HepG2 (cell line): Measurements from ENCODE around the gene ARTN. TPM values are rescaled to one million over a fixed set of nuclear protein-coding genes. Genes with fewer than 3 reads are reported as not detected.

Experiments used
- ATAC-seq: fragments of 200-7000 bp; cut with Tn5 transposase; 3 replicates; pipeline ENCODE4 v1.9.1; 2020; ENCODE audit warnings: mild to moderate bottlenecking, moderate library complexity
- BruUV-seq: library from RNA; stranded (reverse); fragments of 400-500 nt; replicated peaks from 2 replicates; lab custom pipeline; 2021; lab: Mats Ljungman, UMichigan
- CTCF ChIA-PET: fragments of 300-600 bp; formaldehyde crosslinking; extraction: SDS; loops from one replicate; lab custom pipeline; 2021; ENCODE audit warnings: low total read pairs, inconsistent platforms, low intra/inter-chr PET ratio; lab: Yijun Ruan, JAX
- POLR2A ChIA-PET: fragments of 350-600 bp; sonication (Branson Sonifier 250); formaldehyde crosslinking; loops from one replicate; lab custom pipeline; 2020; ENCODE audit warnings: antibody characterized with exemption, inconsistent platforms; lab: Yijun Ruan, JAX
- DNase-seq: peaks from one replicate; pipeline ENCODE4 v3.0.0-alpha.2; 2015; ENCODE audit warnings: low spot score
- FAIRE-seq: peaks from 3 replicates; lab custom pipeline; 2011; peaks lifted over from hg19 to GRCh38; lab: Jason Lieb, UNC
- H2AFZ ChIP-seq: one replicate; pipeline ENCODE4 v1.6.1; 2011; ENCODE audit warnings: low read length, inconsistent platforms
- H3K27ac ChIP-seq: fragments of 300-600 bp; 3 replicates; pipeline ENCODE4 v1.8.0; 2011; ENCODE audit warnings: mixed run types, mild to moderate bottlenecking, mixed read lengths, low read length, inconsistent platforms; ENCODE audit not compliant: insufficient read depth; ENCODE audit errors: extremely low read length
- H3K27me3 ChIP-seq, 2 experiments: fragments of 200-600 bp in 1 of 2; 2 replicates in 1 of 2; 3 replicates in 1 of 2; pipeline versions ENCODE4 v1.6.0 to v1.8.0; 2011; ENCODE audit warnings: low read length in 2 of 2, mild to moderate bottlenecking in 2 of 2, moderate library complexity in 2 of 2, inconsistent platforms in 1 of 2; ENCODE audit not compliant: insufficient read depth in 2 of 2, control insufficient read depth in 1 of 2
- H3K36me3 ChIP-seq, 2 experiments: fragments of 200-600 bp in 1 of 2; replicated peaks in 1 of 2; 2 replicates in 1 of 2; 3 replicates in 1 of 2; pipeline versions ENCODE4 v1.5.1 to v1.8.0; 2011; ENCODE audit warnings: low read length in 2 of 2, inconsistent platforms in 1 of 2; ENCODE audit not compliant: insufficient read depth in 2 of 2, control insufficient read depth in 1 of 2
- H3K4me1 ChIP-seq: 2 replicates; pipeline ENCODE4 v1.5.1; 2012; ENCODE audit warnings: low read length, inconsistent platforms; ENCODE audit not compliant: insufficient read depth
- H3K4me2 ChIP-seq: 2 replicates; pipeline ENCODE4 v1.6.0; 2011; ENCODE audit warnings: low read depth, low read length, inconsistent platforms
- H3K4me3 ChIP-seq, 3 experiments: fragments of 200-600 bp in 1 of 3; sonication (generic), shearing (Covaris generic) in 1 of 3; replicated peaks in 1 of 3; 2 replicates each; pipeline ENCODE4 v1.5.1; 2011 to 2016; ENCODE audit warnings: low read length in 3 of 3, inconsistent platforms in 2 of 3, low read depth in 2 of 3, mild to moderate bottlenecking in 2 of 3, control low read depth in 1 of 3, mixed read lengths in 1 of 3; ENCODE audit not compliant: insufficient read depth in 1 of 3
- H3K79me2 ChIP-seq: one replicate; pipeline ENCODE4 v1.6.1; 2011; ENCODE audit warnings: low read length, inconsistent platforms; ENCODE audit not compliant: insufficient read depth
- H3K9ac ChIP-seq: 2 replicates; pipeline ENCODE4 v1.6.0; 2011; ENCODE audit warnings: mild to moderate bottlenecking, low read depth, low read length, inconsistent platforms; ENCODE audit not compliant: insufficient read depth
- H3K9me3 ChIP-seq: 2 replicates; pipeline ENCODE4 v1.5.1; 2012; ENCODE audit warnings: mild to moderate bottlenecking, low read length
- H4K20me1 ChIP-seq: 2 replicates; pipeline ENCODE4 v1.6.0; 2011; ENCODE audit warnings: inconsistent platforms, mild to moderate bottlenecking, low read length, moderate library complexity; ENCODE audit not compliant: insufficient read depth
- DMAP1 ChIP-seq: IDR thresholded peaks from 2 replicates; pipeline ENCODE4 v1.6.1; 2016
- MIER3 ChIP-seq: IDR thresholded peaks from 2 replicates; pipeline ENCODE4 v1.6.1; 2016; ENCODE audit warnings: missing compliant biosample characterization, borderline replicate concordance
- MYC ChIP-seq: sonication (generic); formaldehyde crosslinking; IDR thresholded peaks from 2 replicates; pipeline ENCODE4 v1.9.0; 2021; ENCODE audit warnings: missing genetic modification reagents, borderline replicate concordance
- NRL ChIP-seq: sonication (generic); formaldehyde crosslinking; IDR thresholded peaks from 2 replicates; pipeline ENCODE4 v1.5.0; 2020; ENCODE audit warnings: missing genetic modification reagents, mild to moderate bottlenecking, moderate library complexity, borderline replicate concordance
- PATZ1 ChIP-seq: sonication (generic); formaldehyde crosslinking; IDR thresholded peaks from 2 replicates; pipeline ENCODE4 v1.4.0; 2020; ENCODE audit warnings: missing genetic modification reagents
- RELA ChIP-seq: sonication (generic); formaldehyde crosslinking; IDR thresholded peaks from 2 replicates; pipeline ENCODE4 v1.4.0; 2020; ENCODE audit warnings: missing genetic modification reagents
- TFE3 ChIP-seq: IDR thresholded peaks from 2 replicates; pipeline ENCODE4 v1.6.1; 2016
- ZNF101 ChIP-seq: sonication (generic); formaldehyde crosslinking; IDR thresholded peaks from 2 replicates; pipeline ENCODE4 v1.4.0; 2020; ENCODE audit warnings: mild to moderate bottlenecking, low read depth, missing genetic modification reagents, borderline replicate concordance
- ZNF276 ChIP-seq: sonication (generic); formaldehyde crosslinking; IDR thresholded peaks from 2 replicates; pipeline ENCODE4 v1.4.0; 2020; ENCODE audit warnings: mild to moderate bottlenecking, low read depth, missing genetic modification reagents
- ZNF33A ChIP-seq: sonication (generic); formaldehyde crosslinking; IDR thresholded peaks from 2 replicates; pipeline ENCODE4 v1.5.1; 2020; ENCODE audit warnings: missing genetic modification reagents, mild to moderate bottlenecking, moderate library complexity, borderline replicate concordance
- ZNF441 ChIP-seq: sonication (generic); formaldehyde crosslinking; IDR thresholded peaks from 2 replicates; pipeline ENCODE4 v1.7.0; 2021; ENCODE audit warnings: missing genetic modification reagents, borderline replicate concordance
- ZNF503 ChIP-seq: sonication (generic); formaldehyde crosslinking; IDR thresholded peaks from 2 replicates; pipeline ENCODE4 v1.4.0; 2020; ENCODE audit warnings: missing genetic modification reagents
- ZNF549 ChIP-seq: sonication (generic); formaldehyde crosslinking; IDR thresholded peaks from 2 replicates; pipeline ENCODE4 v1.5.0; 2020; ENCODE audit warnings: missing genetic modification reagents
- ZNF660 ChIP-seq: sonication (generic); formaldehyde crosslinking; IDR thresholded peaks from 2 replicates; pipeline ENCODE4 v1.5.1; 2020; ENCODE audit warnings: mild to moderate bottlenecking, low read depth, missing genetic modification reagents, borderline replicate concordance
- ZNF670 ChIP-seq: sonication (generic); formaldehyde crosslinking; IDR thresholded peaks from 2 replicates; pipeline ENCODE4 v1.8.0; 2022; ENCODE audit warnings: mild to moderate bottlenecking, missing genetic modification reagents, borderline replicate concordance
- ZNF790 ChIP-seq: sonication (generic); formaldehyde crosslinking; IDR thresholded peaks from 2 replicates; pipeline ENCODE4 v1.8.0; 2022; ENCODE audit warnings: missing genetic modification reagents, mild to moderate bottlenecking, borderline replicate concordance
- ZZZ3 ChIP-seq: sonication (generic); formaldehyde crosslinking; IDR thresholded peaks from 2 replicates; pipeline ENCODE4 v1.4.0; 2020; ENCODE audit warnings: missing genetic modification reagents, mild to moderate bottlenecking, borderline replicate concordance
- WGBS: methylation state at CpG from one replicate; pipeline ENCODE4 v1.1.6; 2017; ENCODE audit warnings: low lambda C conversion rate; 5-methylcytosine and 5-hydroxymethylcytosine counted together
- in situ Hi-C: cut with HindIII; loops from 2 replicates; pipeline ENCODE4 v1.10.0; 2017; ENCODE audit warnings: low pct_unique_long_range_greater_than_20kb; ENCODE audit not compliant: extremely low pct_ligation_motif_present
- intact Hi-C: fragments of 100-400 bp; cut with micrococcal nuclease; formaldehyde crosslinking; loops from one replicate; pipeline ENCODE4 v1.10.0; 2022; ENCODE audit not compliant: unreplicated experiment
- polyA plus RNA-seq, 8 experiments: library from polyadenylated mRNA; depleted of rRNA in 3 of 8; stranded (reverse) in 7 of 8; unstranded in 1 of 8; fragments of >200 nt; fragmentation: Illumina TruSeq in 4 of 8; extraction: Trizol in 4 of 8; gene quantifications; 2 replicates each; pipeline versions ENCODE4 v1.2.1 to v1.2.3, GENCODE V29; 2011 to 2016; ENCODE audit warnings: low read depth in 4 of 8, missing spikeins in 1 of 8, mixed read lengths in 1 of 8; ENCODE audit not compliant: insufficient read depth in 1 of 8
- total RNA-seq, 5 experiments: library from RNA; depleted of rRNA; stranded (reverse); fragments of >200 nt; fragmentation: Illumina TruSeq; extraction: Trizol; gene quantifications; 2 replicates each; pipeline ENCODE4 v1.2.3, GENCODE V29; 2016; ENCODE audit warnings: low read depth in 1 of 5

The ARTN gene
- total and polyA plus RNA-seq, 2 of the 13 experiments (the other 11 are each of a cell fraction or from before 2014, with no cell fraction given), result 0.11 to 0.62 TPM

GRCh38 chr1:43910343-43910742, 23.3 kb upstream of the ARTN start (continued):
- TF ChIP-seq ZNF276 (CRISPR knock-in tag), result no peak
- TF ChIP-seq MIER3 (CRISPR knock-in tag), result no peak
- TF ChIP-seq ZNF441 (CRISPR knock-in tag), result no peak
- no peak for TF ChIP-seq ZZZ3
- TF ChIP-seq PATZ1, result no peak
- no peak for TF ChIP-seq ZNF660 (CRISPR knock-in tag)
- no peak for TF ChIP-seq ZNF503

GRCh38 chr1:43912607-43913006, 21.0 kb upstream of the ARTN start:
- FAIRE-seq, result no peak
- H3K27me3 ChIP-seq, result no peaks in the 10 kb centered on the region
- 77% methylated on average over 1 of the region's 2 CpGs for WGBS
- no peak overlapping the region for H3K4me2 ChIP-seq
- no TSS peak for BruUV-seq
- no peaks in the 10 kb centered on the region for H3K4me1 ChIP-seq
- H3K4me3 ChIP-seq, result no peak overlapping the region
- TF ChIP-seq NRL (CRISPR knock-in tag) (no peak), RELA (CRISPR knock-in tag) (no peak), ZNF33A (CRISPR knock-in tag) (no peak), DMAP1 (CRISPR knock-in tag) (no peak), ZNF670 (no peak), ZNF549 (no peak), MYC (no peak), ZNF790 (CRISPR knock-in tag) (no peak), ZNF101 (no peak), TFE3 (CRISPR knock-in tag) (no peak)
- in situ Hi-C loops (no loop called here), intact Hi-C loops (no loop called here)
- no peaks in the 10 kb centered on the region for H3K9me3 ChIP-seq
- H3K27ac ChIP-seq, result no peak overlapping the region
- ChIA-PET POLR2A (no interaction called here), CTCF (no interaction called here)
- H3K79me2 ChIP-seq, result no peaks in the 10 kb centered on the region
- H4K20me1 ChIP-seq, result no peaks in the 10 kb centered on the region
- DNase-seq, result no peak
- no peak overlapping the region for H3K9ac ChIP-seq
- no peak overlapping the region for H2AFZ ChIP-seq
- no peaks in the 10 kb centered on the region for H3K36me3 ChIP-seq
- ATAC-seq, result peak; percentile 55; the same call in 2 of the 3 replicates
